Uterus (tissue), 2 donors: ENCODE measurements around the gene SACM1L.
A peak's percentile ranks its signal among the peaks of the same experiment; 100 is the strongest.

Source experiments
- POLR2A ChIP-seq, 2 donors: fragments of 450-650 bp; IDR thresholded peaks; one replicate each; pipeline ENCODE4 v1.6.1; 2016; ENCODE audit warnings: antibody characterized with exemption in 2 of 2, mild to moderate bottlenecking in 1 of 2, moderate library complexity in 1 of 2
- TF ChIP-seq, protein P1 (sequence below), 4 experiments: fragments of 200-600 bp in 2 of 4; fragments of 450-650 bp in 2 of 4; sonication (generic) in 2 of 4; IDR thresholded peaks; one replicate each; pipeline ENCODE4 v1.5.1; 2016 to 2019; ENCODE audit warnings: antibody characterized with exemption in 4 of 4, mild to moderate bottlenecking in 2 of 4, moderate library complexity in 1 of 4

DNA sequence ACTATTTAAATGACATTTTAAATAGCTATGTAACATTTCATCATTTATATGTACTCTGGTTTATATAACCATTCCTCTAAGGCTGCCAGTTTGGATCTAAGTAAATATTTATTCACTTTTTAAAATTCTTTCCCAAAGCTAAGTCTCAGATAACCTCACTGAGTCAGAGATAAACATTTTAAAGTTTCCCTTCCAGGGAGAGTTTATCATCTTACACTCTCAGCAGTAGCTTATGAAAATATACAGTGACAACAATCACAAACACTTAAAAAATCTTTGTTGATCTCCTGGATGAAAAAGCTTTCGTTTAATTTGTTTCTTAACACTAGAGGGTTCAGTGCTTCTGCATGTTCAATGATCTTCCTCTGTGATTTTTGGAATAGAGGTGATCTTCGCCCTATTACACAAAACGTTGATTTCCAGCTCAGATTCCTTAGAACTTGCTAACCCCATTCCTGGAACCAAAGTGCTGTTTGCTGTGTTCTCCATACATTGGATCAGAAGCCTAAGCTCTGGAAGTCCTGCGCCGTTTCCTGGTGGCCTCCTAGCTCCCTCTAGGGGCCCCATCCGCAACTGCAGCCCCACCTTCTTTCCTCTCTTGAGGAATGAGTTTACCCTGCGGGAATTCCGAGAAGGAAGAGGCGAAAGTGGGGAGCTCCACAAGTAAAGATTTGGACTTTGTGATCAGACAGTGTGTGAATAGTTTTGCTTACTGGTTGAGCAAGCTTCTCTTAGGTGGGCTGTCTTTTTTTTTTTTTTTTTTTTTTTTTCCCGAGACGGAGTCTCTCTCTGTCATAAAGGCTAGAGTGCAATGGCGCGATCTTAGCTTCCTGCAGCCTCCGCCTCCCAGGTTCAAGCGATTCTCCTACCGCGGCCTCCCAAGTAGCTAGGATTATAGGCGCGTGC, 29.3 kb upstream of the SACM1L start:
- TF ChIP-seq, protein P1, sequence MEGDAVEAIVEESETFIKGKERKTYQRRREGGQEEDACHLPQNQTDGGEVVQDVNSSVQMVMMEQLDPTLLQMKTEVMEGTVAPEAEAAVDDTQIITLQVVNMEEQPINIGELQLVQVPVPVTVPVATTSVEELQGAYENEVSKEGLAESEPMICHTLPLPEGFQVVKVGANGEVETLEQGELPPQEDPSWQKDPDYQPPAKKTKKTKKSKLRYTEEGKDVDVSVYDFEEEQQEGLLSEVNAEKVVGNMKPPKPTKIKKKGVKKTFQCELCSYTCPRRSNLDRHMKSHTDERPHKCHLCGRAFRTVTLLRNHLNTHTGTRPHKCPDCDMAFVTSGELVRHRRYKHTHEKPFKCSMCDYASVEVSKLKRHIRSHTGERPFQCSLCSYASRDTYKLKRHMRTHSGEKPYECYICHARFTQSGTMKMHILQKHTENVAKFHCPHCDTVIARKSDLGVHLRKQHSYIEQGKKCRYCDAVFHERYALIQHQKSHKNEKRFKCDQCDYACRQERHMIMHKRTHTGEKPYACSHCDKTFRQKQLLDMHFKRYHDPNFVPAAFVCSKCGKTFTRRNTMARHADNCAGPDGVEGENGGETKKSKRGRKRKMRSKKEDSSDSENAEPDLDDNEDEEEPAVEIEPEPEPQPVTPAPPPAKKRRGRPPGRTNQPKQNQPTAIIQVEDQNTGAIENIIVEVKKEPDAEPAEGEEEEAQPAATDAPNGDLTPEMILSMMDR (IDR thresholded peaks at IDR 0.05): peak; percentile 80 to 96 (median 86)
- TF ChIP-seq POLR2A (IDR thresholded peaks at IDR 0.05): no peak
